ENCODE data around the gene SLC6A11.

Gene SLC6A11

GRCh38 chr3:10845001-10845761 is 29.2 kb downstream of the SLC6A11 start:
- DNase-seq = no peak

- DNase-seq = no peak
Measured at GRCh38 chr3:10845839-10846656, 30.0 kb downstream of the SLC6A11 start.

GRCh38 chr3:10846657-10846975 is 30.6 kb downstream of the SLC6A11 start:
- no peak for DNase-seq

GRCh38 chr3:10848261-10848660 is 32.2 kb downstream of the SLC6A11 start:
- DNase-seq = no peak

GRCh38 chr3:10852066-10852808 is 36.2 kb downstream of the SLC6A11 start:
- no peak for DNase-seq

- no peak for DNase-seq
Measured at GRCh38 chr3:10855083-10855870, 39.2 kb downstream of the SLC6A11 start.

GRCh38 chr3:10855871-10856662 is 40.0 kb downstream of the SLC6A11 start:
- DNase-seq = no peak

- DNase-seq = no peak
Measured at GRCh38 chr3:10857235-10857634, 41.2 kb downstream of the SLC6A11 start.

GRCh38 chr3:10858091-10858490 is 42.1 kb downstream of the SLC6A11 start:
- no peak for DNase-seq

GRCh38 chr3:10867384-10867783 is 51.4 kb downstream of the SLC6A11 start:
- no peak for DNase-seq

- DNase-seq = no peak
Measured at GRCh38 chr3:10869460-10869859, 53.4 kb downstream of the SLC6A11 start.

- DNase-seq = no peak
Measured at GRCh38 chr3:10870296-10870695, 54.3 kb downstream of the SLC6A11 start.

GRCh38 chr3:10873415-10873814 is 57.4 kb downstream of the SLC6A11 start:
- no peak for DNase-seq

GRCh38 chr3:10875914-10876313 is 59.9 kb downstream of the SLC6A11 start:
- no peak for DNase-seq

GRCh38 chr3:10876661-10877060 is 60.6 kb downstream of the SLC6A11 start:
- DNase-seq = no peak

- DNase-seq = no peak
Measured at GRCh38 chr3:10882851-10883250, 66.8 kb downstream of the SLC6A11 start.

GRCh38 chr3:10883478-10884234 is 67.6 kb downstream of the SLC6A11 start:
- DNase-seq = no peak

GRCh38 chr3:10887015-10887414 is 71.0 kb downstream of the SLC6A11 start:
- DNase-seq = no peak

GRCh38 chr3:10888518-10889090 is 72.6 kb downstream of the SLC6A11 start:
- DNase-seq = no peak

GRCh38 chr3:10889206-10889960 is 73.4 kb downstream of the SLC6A11 start:
- DNase-seq = no peak

Measured in NCI-H2227 treated with DMSO at 0.1 percent for 48 hours (cell line).